ENCODE data around the gene TSTD2. TPM values are rescaled to one million over a fixed set of nuclear protein-coding genes. Genes with fewer than 3 reads are reported as not detected.
"Not testable (repeated sequence)": the region's sequence is repeated elsewhere in the genome, so short reads cannot be mapped to it uniquely, and the experiment has no call there.

TSTD2 gene
- total RNA-seq, 3 donors from 2014 or later, result 18.8 to 28.2 (median 26.6) TPM

DNA sequence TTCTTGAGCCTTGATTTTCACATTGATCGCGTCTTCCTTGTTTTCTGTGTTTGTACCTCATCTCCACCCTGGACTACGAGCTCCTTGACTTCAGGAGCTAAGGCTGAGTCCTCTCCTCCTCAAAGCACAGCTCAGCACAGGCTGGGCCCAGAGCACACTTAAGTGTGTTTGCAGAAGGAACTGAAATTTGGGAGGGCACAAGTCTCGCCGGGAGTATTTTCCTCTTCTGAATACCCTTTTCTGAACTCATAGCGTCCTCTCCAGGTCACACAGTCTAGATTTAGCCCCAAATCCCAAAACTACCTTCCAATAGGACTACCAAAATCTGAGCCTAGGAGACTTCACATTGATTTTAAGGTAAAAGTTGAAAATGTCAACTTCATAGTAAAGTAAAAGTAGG is 41.6 kb downstream of the TSTD2 start:
- Histone ChIP-seq H3K4me1 (ENCODE audit: low read depth) (no peaks in the 10 kb centered on the region), H3K4me3 (no peak overlapping the region), H3K9me3 (no peaks in the 10 kb centered on the region), H3K36me3 (ENCODE audit: low read depth) (no peaks in the 10 kb centered on the region)
- DNase-seq, result no peak
- ATAC-seq, result no peak
- TF ChIP-seq, protein P1, sequence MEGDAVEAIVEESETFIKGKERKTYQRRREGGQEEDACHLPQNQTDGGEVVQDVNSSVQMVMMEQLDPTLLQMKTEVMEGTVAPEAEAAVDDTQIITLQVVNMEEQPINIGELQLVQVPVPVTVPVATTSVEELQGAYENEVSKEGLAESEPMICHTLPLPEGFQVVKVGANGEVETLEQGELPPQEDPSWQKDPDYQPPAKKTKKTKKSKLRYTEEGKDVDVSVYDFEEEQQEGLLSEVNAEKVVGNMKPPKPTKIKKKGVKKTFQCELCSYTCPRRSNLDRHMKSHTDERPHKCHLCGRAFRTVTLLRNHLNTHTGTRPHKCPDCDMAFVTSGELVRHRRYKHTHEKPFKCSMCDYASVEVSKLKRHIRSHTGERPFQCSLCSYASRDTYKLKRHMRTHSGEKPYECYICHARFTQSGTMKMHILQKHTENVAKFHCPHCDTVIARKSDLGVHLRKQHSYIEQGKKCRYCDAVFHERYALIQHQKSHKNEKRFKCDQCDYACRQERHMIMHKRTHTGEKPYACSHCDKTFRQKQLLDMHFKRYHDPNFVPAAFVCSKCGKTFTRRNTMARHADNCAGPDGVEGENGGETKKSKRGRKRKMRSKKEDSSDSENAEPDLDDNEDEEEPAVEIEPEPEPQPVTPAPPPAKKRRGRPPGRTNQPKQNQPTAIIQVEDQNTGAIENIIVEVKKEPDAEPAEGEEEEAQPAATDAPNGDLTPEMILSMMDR (IDR thresholded peaks at IDR 0.05), result no peak
- intact Hi-C loops (cut with DNase I, micrococcal nuclease), result no loop called here

DNA sequence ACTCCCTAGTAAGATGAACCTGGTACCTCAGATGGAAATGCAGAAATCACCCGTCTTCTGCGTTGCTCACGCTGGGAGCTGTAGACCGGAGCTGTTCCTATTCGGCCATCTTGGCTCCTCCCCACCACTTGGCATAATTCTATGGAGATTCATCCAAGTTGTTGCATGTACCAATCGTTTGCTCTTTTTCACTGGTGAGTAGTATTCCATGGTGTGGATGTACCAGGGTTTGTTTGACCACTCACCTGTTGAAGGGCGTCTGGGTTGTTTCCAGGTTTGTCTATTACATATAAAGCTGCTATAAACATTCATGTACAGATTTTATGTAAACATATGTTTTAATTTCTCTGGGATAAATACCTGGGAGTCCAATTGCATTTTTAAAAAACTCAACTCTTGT is 46.3 kb downstream of the TSTD2 start:
- intact Hi-C loops (cut with DNase I, micrococcal nuclease); ATAC-seq; H3K4me3 ChIP-seq; H3K9me3 ChIP-seq; H3K4me1 ChIP-seq (ENCODE audit: low read depth); H3K36me3 ChIP-seq (ENCODE audit: low read depth); DNase-seq: not testable (repeated sequence)

DNA sequence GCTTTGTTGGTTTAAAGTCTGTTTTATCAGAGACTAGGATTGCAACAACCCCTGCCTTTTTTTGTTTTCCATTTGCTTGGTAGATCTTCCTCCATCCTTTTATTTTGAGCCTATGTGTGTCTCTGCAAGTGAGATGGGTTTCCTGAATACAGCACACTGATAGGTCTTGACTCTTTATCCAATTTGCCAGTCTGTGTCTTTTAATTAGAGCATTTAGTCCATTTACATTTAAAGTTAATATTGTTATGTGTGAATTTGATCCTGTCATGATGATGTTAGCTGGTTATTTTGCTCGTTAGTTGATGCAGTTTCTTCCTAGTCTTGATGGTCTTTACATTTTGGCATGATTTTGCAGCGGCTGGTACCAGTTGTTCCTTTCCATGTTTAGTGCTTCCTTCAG is 48.4 kb downstream of the TSTD2 start:
- intact Hi-C loops (cut with DNase I, micrococcal nuclease); DNase-seq; H3K4me1 ChIP-seq (ENCODE audit: low read depth); H3K4me3 ChIP-seq; H3K9me3 ChIP-seq; H3K36me3 ChIP-seq (ENCODE audit: low read depth); ATAC-seq: not testable (repeated sequence)

DNA sequence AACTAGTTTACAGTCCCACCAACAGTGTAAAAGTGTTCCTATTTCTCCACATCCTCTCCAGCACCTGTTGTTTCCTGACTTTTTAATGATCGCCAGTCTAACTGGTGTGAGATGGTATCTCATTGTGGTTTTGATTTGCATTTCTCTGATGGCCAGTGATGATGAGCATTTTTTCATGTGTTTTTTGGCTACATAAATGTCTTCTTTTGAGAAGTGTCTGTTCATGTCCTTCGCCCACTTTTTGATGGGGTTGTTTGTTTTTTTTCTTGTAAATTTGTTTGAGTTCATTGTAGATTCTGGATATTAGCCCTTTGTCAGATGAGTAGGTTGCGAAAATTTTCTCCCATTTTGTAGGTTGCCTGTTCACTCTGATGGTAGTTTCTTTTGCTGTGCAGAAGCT is 51.6 kb downstream of the TSTD2 start:
- H3K4me3 ChIP-seq; ATAC-seq; H3K4me1 ChIP-seq (ENCODE audit: low read depth); intact Hi-C loops (cut with DNase I, micrococcal nuclease); DNase-seq; H3K9me3 ChIP-seq; H3K36me3 ChIP-seq (ENCODE audit: low read depth): not testable (repeated sequence)

DNA sequence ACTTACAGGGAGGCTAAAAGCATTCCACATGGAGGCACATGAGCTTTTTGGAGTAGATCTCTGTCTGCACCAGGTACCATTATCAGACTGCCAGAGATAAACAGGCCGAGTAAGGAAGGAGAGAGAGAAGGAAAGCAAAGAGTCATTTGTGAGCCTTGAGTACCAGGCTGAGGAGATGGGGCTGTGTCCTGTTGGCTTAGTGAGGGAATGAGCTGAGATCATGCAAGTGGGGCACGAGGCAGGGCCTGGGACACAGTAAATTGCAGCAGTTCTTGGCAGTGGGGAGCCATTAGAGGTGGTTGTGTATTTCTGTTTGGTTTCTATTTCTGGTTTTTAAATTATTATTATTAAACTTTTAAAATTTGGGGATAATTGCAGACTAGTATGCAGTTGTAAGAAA is 53.3 kb downstream of the TSTD2 start:
- Histone ChIP-seq H3K9me3 (no peaks in the 10 kb centered on the region), H3K4me1 (ENCODE audit: low read depth) (no peaks in the 10 kb centered on the region), H3K4me3 (no peak overlapping the region), H3K36me3 (ENCODE audit: low read depth) (no peaks in the 10 kb centered on the region)
- DNase-seq, result no peak
- intact Hi-C loops (cut with DNase I, micrococcal nuclease), result no loop called here
- TF ChIP-seq, protein P1 (IDR thresholded peaks at IDR 0.05), result no peak
- no peak for ATAC-seq

DNA sequence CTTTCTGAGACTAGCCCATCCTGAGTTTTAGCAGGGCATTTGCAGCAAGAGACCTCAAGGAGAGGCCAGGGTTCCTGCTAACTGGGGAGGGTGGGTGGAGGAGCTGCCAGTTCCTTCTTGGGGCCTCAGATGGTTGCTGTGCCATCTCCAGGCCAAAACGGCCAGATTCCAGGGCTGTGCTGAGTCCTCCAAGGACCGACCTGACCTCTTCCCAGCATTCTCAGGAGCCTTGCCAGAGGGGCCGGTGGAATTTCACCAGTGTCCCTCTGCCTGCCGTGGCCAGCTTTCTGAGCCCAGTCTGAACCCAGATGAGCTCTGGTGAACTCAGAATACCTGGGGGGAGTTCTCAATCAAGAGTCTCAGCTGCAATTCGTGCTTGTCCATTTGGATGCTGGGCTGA is 54.3 kb downstream of the TSTD2 start:
- Histone ChIP-seq H3K4me3 (no peak overlapping the region), H3K36me3 (ENCODE audit: low read depth) (no peaks in the 10 kb centered on the region), H3K4me1 (ENCODE audit: low read depth) (no peaks in the 10 kb centered on the region), H3K9me3 (no peaks in the 10 kb centered on the region)
- TF ChIP-seq, protein P1 (IDR thresholded peaks at IDR 0.05), result no peak
- no peak for ATAC-seq
- intact Hi-C loops (cut with DNase I, micrococcal nuclease), result no loop called here
- DNase-seq, result no peak

DNA sequence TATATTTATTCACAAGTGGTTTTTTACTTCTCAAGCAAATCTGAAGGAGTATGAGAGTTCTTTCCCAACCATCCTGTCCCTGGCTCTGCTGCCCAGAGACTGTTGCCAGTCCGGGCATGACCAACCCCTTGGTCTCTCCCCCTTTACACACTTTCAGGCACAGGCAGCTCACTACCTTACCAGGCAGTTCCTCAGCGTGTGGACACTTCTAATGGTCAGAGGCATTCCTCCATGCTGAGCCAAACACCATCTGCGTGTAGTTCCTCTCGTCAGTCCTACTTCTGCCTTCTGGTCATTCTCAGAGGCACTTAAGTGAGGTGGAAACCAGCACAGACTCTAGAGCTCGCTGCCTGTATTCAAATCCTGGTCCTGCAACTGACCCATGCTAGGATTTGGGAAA is 56.1 kb downstream of the TSTD2 start:
- TF ChIP-seq, protein P1 (IDR thresholded peaks at IDR 0.05), result no peak
- intact Hi-C loops (cut with DNase I, micrococcal nuclease), result no loop called here
- ATAC-seq, result no peak

More for the DNA sequence above, 56.1 kb downstream of the TSTD2 start:
- Histone ChIP-seq H3K36me3 (ENCODE audit: low read depth) (no peaks in the 10 kb centered on the region), H3K9me3 (no peaks in the 10 kb centered on the region), H3K4me3 (no peak overlapping the region), H3K4me1 (ENCODE audit: low read depth) (no peaks in the 10 kb centered on the region)
- no peak for DNase-seq

Data from mucosa of descending colon (tissue), 3 donors.